OCI-LY7 (cell line): ENCODE results near the gene HNF1A. TPM values are rescaled to one million over a fixed set of nuclear protein-coding genes. Genes with fewer than 3 reads are reported as not detected.

Experiments
- BruUV-seq: library from RNA; stranded (reverse); fragments of 400-500 nt; replicated peaks from 2 replicates; lab custom pipeline; 2021; lab: Mats Ljungman, UMichigan
- CTCF ChIA-PET: fragments of 300-600 bp; sonication (Branson Sonifier 250); formaldehyde crosslinking; loops from one replicate; lab custom pipeline; 2022; ENCODE audit warnings: antibody characterized with exemption; ENCODE audit not compliant: unreplicated experiment; lab: Charles Lee
- POLR2A ChIA-PET: fragments of 300-600 bp; sonication (Branson Sonifier 250); formaldehyde crosslinking; loops from one replicate; lab custom pipeline; 2022; ENCODE audit warnings: antibody characterized with exemption; lab: Charles Lee
- DNase-seq: peaks from one replicate; pipeline ENCODE4 v3.0.0-alpha.2; 2015; ENCODE audit warnings: low spot score
- H2AFZ ChIP-seq: fragments of 200-600 bp; sonication (generic), shearing (Covaris generic); 2 replicates; pipeline ENCODE4 v1.6.1; 2014; ENCODE audit warnings: mild to moderate bottlenecking, antibody characterized with exemption, low read length, moderate library complexity
- H3K27ac ChIP-seq: fragments of 200-600 bp; sonication (generic); 2 replicates; pipeline ENCODE4 v1.5.1; 2014; ENCODE audit warnings: mixed run types, low read depth, mild to moderate bottlenecking, moderate library complexity, low read length, inconsistent platforms; ENCODE audit not compliant: poor library complexity, severe bottlenecking
- H3K36me3 ChIP-seq: fragments of 200-600 bp; sonication (generic); 2 replicates; pipeline ENCODE4 v1.6.1; 2014; ENCODE audit warnings: mild to moderate bottlenecking, antibody characterized with exemption, low read length, moderate library complexity, mixed read lengths; ENCODE audit not compliant: insufficient read depth
- H3K4me1 ChIP-seq: fragments of 200-600 bp; sonication (generic); 2 replicates; pipeline ENCODE4 v1.5.1; 2014; ENCODE audit warnings: mild to moderate bottlenecking, low read length; ENCODE audit not compliant: insufficient read depth, poor library complexity, severe bottlenecking
- H3K4me2 ChIP-seq: fragments of 200-600 bp; sonication (generic); 2 replicates; pipeline ENCODE4 v1.6.1; 2014; ENCODE audit warnings: mild to moderate bottlenecking, low read length
- H3K4me3 ChIP-seq: fragments of 200-600 bp; sonication (generic); 2 replicates; pipeline ENCODE4 v1.5.1; 2014; ENCODE audit warnings: mild to moderate bottlenecking, low read depth, low read length; ENCODE audit not compliant: poor library complexity, severe bottlenecking
- H3K79me2 ChIP-seq: fragments of 200-600 bp; sonication (generic); 2 replicates; pipeline ENCODE4 v1.6.1; 2016; ENCODE audit warnings: low read depth, mild to moderate bottlenecking, low read length, moderate library complexity, mixed read lengths; ENCODE audit not compliant: insufficient read depth
- H3K9me2 ChIP-seq: fragments of 200-600 bp; sonication (generic); 2 replicates; pipeline ENCODE4 v1.6.1; 2016; ENCODE audit warnings: mild to moderate bottlenecking, low read length, mixed read lengths; ENCODE audit not compliant: insufficient read depth
- H3K9me3 ChIP-seq: fragments of 200-600 bp; sonication (generic); 2 replicates; pipeline ENCODE4 v1.6.1; 2014; ENCODE audit warnings: mild to moderate bottlenecking, mixed run types, low read length, mixed read lengths
- H4K20me1 ChIP-seq: fragments of 200-600 bp; sonication (generic); 2 replicates; pipeline ENCODE4 v1.6.1; 2014; ENCODE audit warnings: mild to moderate bottlenecking, antibody characterized with exemption, low read length, moderate library complexity, mixed read lengths; ENCODE audit not compliant: insufficient read depth
- EZH2phosphoT487 ChIP-seq: fragments of 200-600 bp; sonication (generic); IDR thresholded peaks from 2 replicates; pipeline ENCODE4 v1.6.1; 2018; ENCODE audit warnings: low read depth, borderline replicate concordance, mild to moderate bottlenecking, mixed run types, antibody characterized with exemption, low read length, moderate library complexity, mixed read lengths
- intact Hi-C: fragments of 100-400 bp; cut with micrococcal nuclease; formaldehyde crosslinking; loops from one replicate; pipeline ENCODE4 v1.10.0; 2022; ENCODE audit not compliant: unreplicated experiment
- total RNA-seq, 2 experiments: library from RNA; depleted of rRNA in 1 of 2; stranded (reverse); fragments of >200 nt in 1 of 2; shearing (Covaris generic) in 1 of 2; gene quantifications; 2 replicates each; pipeline ENCODE4 v1.2.3, GENCODE V29; 2014 to 2022
- TF ChIP-seq, protein P1 (sequence below): fragments of 200-600 bp; sonication (generic); conservative IDR thresholded peaks from 2 replicates; pipeline ENCODE4 v1.5.1; 2014; ENCODE audit warnings: mild to moderate bottlenecking, antibody characterized with exemption, low read length, moderate library complexity, mixed read lengths

Gene HNF1A
- total RNA-seq, 2 experiments from 2014 or later = not detected

DNA sequence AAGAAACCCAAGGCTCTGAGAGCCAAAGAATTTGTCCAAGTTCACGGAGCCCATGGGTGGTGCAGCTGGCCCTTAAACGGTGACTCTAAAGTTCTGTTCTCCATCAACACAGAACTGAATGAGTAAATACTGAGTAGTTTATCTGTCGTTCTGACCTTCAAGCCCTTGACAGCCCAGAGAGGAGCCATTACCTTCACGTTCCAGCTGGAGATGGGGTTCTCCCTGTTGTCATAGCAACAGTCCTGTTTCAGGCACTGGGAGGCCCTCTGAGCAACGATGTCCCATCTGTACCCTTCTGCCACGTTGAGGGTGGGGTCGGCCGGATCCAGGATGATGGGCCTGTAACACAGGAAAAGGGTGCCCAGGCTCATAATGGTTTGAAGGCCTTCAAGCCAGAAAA lies 45.5 kb downstream of the HNF1A start:
- no peak for DNase-seq
- Histone ChIP-seq H4K20me1 (no peaks in the 10 kb centered on the region), H2AFZ (no peak overlapping the region), H3K4me3 (no peak overlapping the region), H3K9me3 (no peaks in the 10 kb centered on the region), H3K4me2 (no peak overlapping the region), H3K4me1 (no peaks in the 10 kb centered on the region), H3K9me2 (no peaks in the 10 kb centered on the region), H3K27ac (no peak overlapping the region), H3K36me3 (no peaks in the 10 kb centered on the region), H3K79me2 (no peaks in the 10 kb centered on the region)
- BruUV-seq = no TSS peak
- CTCF ChIA-PET = no interaction called here
- TF ChIP-seq, protein P1, sequence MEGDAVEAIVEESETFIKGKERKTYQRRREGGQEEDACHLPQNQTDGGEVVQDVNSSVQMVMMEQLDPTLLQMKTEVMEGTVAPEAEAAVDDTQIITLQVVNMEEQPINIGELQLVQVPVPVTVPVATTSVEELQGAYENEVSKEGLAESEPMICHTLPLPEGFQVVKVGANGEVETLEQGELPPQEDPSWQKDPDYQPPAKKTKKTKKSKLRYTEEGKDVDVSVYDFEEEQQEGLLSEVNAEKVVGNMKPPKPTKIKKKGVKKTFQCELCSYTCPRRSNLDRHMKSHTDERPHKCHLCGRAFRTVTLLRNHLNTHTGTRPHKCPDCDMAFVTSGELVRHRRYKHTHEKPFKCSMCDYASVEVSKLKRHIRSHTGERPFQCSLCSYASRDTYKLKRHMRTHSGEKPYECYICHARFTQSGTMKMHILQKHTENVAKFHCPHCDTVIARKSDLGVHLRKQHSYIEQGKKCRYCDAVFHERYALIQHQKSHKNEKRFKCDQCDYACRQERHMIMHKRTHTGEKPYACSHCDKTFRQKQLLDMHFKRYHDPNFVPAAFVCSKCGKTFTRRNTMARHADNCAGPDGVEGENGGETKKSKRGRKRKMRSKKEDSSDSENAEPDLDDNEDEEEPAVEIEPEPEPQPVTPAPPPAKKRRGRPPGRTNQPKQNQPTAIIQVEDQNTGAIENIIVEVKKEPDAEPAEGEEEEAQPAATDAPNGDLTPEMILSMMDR = no peak
- no peak for TF ChIP-seq EZH2phosphoT487
- POLR2A ChIA-PET = interaction anchor here (0.6 kb wide), 1 partner anchor 262 kb away, joined by 4 read pairs; no protein-coding TSS in a partner anchor
- intact Hi-C loops = no loop called here

DNA sequence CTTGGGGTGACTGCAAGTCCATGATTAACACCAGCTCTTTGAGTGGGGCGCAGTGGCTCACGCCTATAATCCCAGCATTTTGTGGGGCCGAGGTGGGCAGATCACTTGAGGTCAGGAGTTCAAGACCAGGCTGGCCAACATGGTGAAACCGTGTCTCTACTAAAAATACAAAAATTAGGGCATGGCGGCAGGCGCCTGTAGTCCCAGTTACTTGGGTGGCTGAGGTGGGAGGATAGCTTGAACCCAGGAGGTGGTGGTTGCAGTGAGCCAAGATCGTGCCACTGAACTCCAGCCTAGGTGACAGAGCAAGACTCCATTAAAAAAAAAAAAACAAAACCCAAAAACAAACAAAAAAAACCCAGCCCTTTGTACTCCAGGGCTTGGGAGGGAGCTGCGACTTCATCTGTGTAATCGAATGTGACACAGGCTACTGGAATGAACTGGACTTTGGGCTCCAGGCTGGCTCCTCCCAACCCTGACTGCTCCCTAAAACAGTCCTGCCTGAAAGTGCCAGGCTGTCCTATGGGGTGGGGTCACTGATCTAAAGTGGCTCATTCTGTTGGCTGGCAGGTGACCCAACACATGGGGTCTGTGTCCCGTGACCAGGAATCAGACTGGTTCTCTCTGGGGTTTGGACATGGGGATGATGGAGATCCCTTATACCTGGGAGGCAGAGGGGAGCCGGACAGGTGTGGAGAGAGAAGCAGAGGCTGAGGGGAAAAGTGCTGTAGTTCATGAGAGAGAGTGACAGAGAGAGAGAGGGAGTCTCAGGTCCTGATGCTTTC lies 47.3 kb downstream of the HNF1A start:
- CTCF ChIA-PET = no interaction called here
- no peaks in the 10 kb centered on the region for H3K4me1 ChIP-seq
- no peak overlapping the region for H2AFZ ChIP-seq
- H3K4me3 ChIP-seq = no peak overlapping the region
- intact Hi-C loops = no loop called here
- no peak for DNase-seq
- H3K27ac ChIP-seq = no peak overlapping the region
- no peaks in the 10 kb centered on the region for H3K9me2 ChIP-seq
- no peaks in the 10 kb centered on the region for H4K20me1 ChIP-seq
- POLR2A ChIA-PET = interaction anchor here (0.7 kb wide), 1 partner anchor 309 kb away, joined by 4 read pairs; no protein-coding TSS in a partner anchor
- H3K36me3 ChIP-seq = no peaks in the 10 kb centered on the region
- no peaks in the 10 kb centered on the region for H3K79me2 ChIP-seq
- no peak overlapping the region for H3K4me2 ChIP-seq
- no peaks in the 10 kb centered on the region for H3K9me3 ChIP-seq
- no peak for TF ChIP-seq EZH2phosphoT487
- TF ChIP-seq, protein P1 = no peak
- BruUV-seq = no TSS peak
